ENCODE data around the gene MATN3. TPM values are rescaled to one million over a fixed set of nuclear protein-coding genes. Genes with fewer than 3 reads are reported as not detected.

Gene MATN3
- total and polyA plus RNA-seq, 2 of the 13 experiments (the other 11 are each of a cell fraction or from before 2014, with no cell fraction given), result 36.1 to 208 TPM

DNA sequence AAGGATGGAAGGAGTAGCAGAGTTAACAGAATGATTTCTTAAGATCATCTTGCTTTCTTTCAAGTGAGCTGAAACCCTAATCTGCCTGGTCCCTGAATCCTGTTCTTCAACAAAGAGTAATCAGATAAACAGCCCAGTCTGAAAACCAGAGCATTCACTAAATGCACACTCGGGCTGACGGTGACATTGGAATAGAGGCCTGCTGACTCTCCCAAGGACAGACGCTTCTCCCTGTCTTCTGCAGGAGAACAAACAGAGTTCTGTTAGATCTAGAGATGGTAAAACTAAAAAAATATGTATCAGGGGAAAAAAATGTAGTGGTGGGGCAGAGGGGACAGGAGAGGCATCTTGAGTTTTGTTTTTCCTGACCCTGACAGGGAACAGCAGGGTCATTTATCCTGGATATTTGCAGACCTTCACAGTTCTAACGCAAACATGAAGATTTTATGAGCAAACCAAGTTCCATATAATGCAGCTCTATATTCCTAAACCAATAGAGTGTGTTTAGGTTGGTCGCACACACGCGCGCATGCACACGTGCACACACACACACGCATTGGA, 7.3 kb downstream of the MATN3 start (continued):
- TF ChIP-seq ZBTB26 (CRISPR knock-in tag; IDR thresholded peaks at IDR 0.05; ENCODE audit: borderline replicate concordance) (no peak), ZNF264 (CRISPR knock-in tag; IDR thresholded peaks at IDR 0.05) (no peak), ATF1 (CRISPR knock-in tag; IDR thresholded peaks at IDR 0.05) (peak; percentile 66), DMTF1 (CRISPR knock-in tag; IDR thresholded peaks at IDR 0.05) (no peak), MIER3 (CRISPR knock-in tag; IDR thresholded peaks at IDR 0.05; ENCODE audit: borderline replicate concordance) (peak; percentile 34; the same call in 1 of the 2 replicates), RERE (CRISPR knock-in tag; IDR thresholded peaks at IDR 0.05; ENCODE audit: low read depth) (peak; percentile 8; the same call in 1 of the 2 replicates), NR2F2 (IDR thresholded peaks at IDR 0.05; ENCODE audit: borderline replicate concordance, low read depth) (peak; percentile 46; the same call in 1 of the 2 replicates), HNRNPH1 (optimal IDR thresholded peaks at IDR 0.05; ENCODE audit: low read depth, low read length) (no peak), MAFF (IDR thresholded peaks at IDR 0.05; ENCODE audit: low read depth, low read length) (no peak), SCMH1 (CRISPR knock-in tag; IDR thresholded peaks at IDR 0.05; ENCODE audit: borderline replicate concordance) (no peak), ERF (CRISPR knock-in tag; IDR thresholded peaks at IDR 0.05) (peak; percentile 59; the same call in 1 of the 2 replicates), FOXO4 (CRISPR knock-in tag; conservative IDR thresholded peaks at IDR 0.05) (0 out of 2 replicates have a peak, but pooled peaks have one; percentile 35), TOPORS (CRISPR knock-in tag; IDR thresholded peaks at IDR 0.05) (no peak), CBX5 (CRISPR knock-in tag; IDR thresholded peaks at IDR 0.05; ENCODE audit: borderline replicate concordance) (no peak)
- TF ChIP-seq, protein P1, sequence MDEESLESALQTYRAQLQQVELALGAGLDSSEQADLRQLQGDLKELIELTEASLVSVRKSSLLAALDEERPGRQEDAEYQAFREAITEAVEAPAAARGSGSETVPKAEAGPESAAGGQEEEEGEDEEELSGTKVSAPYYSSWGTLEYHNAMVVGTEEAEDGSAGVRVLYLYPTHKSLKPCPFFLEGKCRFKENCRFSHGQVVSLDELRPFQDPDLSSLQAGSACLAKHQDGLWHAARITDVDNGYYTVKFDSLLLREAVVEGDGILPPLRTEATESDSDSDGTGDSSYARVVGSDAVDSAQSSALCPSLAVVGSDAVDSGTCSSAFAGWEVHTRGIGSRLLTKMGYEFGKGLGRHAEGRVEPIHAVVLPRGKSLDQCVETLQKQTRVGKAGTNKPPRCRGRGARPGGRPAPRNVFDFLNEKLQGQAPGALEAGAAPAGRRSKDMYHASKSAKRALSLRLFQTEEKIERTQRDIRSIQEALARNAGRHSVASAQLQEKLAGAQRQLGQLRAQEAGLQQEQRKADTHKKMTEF (CRISPR knock-in tag; IDR thresholded peaks at IDR 0.05), result peak; percentile 59
- TF ChIP-seq, protein P2, sequence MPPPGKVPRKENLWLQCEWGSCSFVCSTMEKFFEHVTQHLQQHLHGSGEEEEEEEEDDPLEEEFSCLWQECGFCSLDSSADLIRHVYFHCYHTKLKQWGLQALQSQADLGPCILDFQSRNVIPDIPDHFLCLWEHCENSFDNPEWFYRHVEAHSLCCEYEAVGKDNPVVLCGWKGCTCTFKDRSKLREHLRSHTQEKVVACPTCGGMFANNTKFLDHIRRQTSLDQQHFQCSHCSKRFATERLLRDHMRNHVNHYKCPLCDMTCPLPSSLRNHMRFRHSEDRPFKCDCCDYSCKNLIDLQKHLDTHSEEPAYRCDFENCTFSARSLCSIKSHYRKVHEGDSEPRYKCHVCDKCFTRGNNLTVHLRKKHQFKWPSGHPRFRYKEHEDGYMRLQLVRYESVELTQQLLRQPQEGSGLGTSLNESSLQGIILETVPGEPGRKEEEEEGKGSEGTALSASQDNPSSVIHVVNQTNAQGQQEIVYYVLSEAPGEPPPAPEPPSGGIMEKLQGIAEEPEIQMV (CRISPR knock-in tag; IDR thresholded peaks at IDR 0.05; ENCODE audit: low read depth), result no peak

Data from HepG2 (cell line).